GM19438 (cell line): ENCODE measurements around the gene RAB6B.
"Not testable (repeated sequence)": the region's sequence is repeated elsewhere in the genome, so short reads cannot be mapped to it uniquely, and the experiment has no call there.

Source experiments
- ATAC-seq: cut with Tn5 transposase; IDR thresholded peaks from one replicate; pipeline ENCODE4 v1.9.1; 2021; ENCODE audit warnings: low read depth; ENCODE audit not compliant: unreplicated experiment

RAB6B gene

DNA sequence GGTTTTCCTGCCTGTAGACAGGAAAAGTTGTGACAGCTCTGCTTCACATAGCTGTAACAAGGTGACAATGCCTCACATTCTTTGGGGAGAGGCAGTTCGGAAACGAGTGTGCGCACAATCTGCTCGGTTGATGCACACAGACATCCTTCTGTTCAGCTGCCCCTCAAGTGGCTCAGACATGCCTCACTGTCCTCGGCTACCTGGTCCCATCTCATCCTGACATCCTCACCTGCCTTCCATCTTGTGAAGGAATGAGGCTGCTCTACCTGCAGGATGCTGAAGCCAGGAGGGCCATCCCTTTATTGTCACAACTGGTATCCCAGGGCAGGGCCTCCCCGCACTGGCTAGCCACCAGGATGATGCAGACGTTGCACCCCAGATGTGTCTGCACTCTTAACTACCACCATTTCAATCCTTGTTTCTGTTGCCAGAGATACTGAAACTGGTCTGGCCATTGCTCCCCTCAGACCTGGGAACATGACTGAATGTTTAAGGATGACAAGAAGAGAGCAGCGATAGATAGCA is 70.7 kb downstream of the RAB6B start:
- ATAC-seq, result no peak

DNA sequence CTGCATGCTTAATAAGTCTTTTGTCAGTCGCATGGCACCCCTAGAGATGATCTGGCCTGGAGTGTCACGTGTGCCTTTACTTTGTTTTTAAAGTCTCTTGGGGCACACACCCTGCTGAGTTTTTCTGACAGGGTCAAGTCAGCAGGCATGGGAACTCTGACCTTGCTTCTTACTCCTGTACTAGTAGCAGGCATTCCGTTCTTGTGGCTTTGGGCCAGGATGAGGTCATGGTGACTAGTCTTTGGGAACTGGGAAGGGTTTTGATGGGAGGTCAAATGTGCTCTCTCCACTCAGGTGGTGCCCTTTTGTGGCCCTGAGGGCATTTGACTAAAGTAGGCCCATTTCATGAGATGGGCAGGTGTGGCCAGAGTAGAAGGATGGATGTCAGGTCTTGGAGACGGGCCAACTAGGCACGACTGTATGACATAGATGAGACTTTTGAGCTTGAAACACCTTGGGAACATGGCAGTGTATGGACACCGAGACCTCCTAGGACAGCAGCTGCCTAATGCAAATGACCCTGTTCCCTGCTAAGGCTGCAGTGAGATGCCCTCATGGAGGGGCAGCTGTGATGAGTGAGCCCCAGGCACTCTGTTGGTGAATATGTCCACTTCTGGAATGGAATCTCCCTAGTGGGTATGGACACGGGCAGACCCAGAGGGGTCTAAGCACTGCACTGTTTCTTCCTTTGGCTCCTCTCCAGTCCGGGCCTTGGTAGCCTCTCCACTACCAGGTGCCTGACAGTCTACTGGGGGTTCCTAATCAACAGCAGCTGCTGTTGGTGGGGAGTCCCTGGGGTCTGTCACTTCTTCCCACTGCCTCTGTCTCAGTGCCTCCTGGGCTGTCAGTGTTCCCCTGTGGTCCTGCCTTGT is 73.7 kb downstream of the RAB6B start:
- no peak for ATAC-seq

DNA sequence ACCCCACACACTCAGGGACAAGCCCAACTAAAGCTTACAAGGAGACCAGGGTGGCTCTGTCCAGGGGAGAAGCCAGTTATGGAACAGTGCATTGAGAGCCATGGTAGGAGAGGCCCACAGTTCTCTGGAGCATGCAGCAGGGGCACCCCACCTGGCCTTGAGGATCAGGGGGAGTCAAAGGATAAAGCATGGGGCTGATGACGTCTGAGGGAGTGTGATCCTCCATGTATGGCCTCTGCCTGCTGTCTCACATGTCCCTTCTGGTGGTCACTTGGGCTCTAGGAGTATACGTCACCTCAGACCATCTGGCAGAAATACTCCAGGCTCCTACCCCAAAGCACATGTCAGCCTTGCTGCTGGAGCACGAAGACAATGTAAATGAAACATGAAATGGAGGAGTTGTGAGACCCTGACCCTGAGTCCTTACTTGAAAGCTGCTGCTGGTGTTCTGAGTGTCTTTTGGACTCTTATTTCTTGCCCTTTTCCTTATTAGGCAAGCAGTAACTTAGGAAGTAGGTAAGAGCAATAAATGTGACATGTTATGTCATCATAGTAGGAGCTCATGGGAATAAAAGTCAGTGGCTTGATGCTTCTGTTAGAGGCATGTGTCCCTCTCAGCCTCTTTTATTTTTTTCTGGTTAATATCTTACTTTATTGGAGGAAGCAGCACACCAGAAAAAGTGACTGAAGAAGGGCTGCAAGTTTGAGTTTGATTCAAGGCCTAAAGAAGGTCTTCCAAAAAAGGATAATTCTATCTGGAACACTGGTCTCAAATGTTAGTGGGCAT is 74.6 kb downstream of the RAB6B start:
- ATAC-seq, result no peak

DNA sequence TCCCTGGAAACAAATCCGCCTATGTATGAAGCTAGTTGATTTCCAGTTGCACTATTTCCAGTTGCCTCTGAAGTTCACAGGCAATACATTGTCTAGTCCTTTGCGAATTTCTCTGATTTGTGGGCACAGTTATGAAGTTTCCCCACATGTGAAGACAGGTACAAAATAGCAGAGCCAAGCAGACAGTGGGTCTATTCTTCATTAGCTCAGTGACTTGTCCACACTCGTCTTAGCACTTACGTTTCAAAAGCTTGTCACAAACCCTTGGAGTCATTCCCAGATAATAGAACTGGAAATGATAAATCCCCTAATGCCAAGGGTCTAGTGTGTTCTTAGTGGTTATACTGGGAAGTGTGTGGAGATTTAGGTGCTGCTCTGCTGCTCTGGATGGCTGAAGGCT is 75.6 kb downstream of the RAB6B start:
- ATAC-seq, result no peak

DNA sequence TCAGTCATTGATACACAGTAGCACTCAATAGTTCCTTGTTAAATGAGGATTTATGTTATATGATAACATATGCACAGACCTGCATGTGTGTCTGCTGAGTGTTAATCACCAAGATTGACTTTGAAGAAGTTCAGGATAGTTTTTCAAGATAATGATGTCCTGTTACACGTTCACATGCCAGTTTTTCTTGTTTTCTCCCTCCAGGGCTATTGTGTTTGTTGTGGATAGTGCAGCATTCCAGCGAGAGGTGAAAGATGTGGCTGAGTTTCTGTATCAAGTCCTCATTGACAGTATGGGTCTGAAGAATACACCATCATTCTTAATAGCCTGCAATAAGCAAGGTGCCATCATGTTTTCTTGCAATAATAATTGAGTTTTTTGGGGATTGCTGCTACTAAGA is 80.3 kb downstream of the RAB6B start:
- ATAC-seq, result no peak

DNA sequence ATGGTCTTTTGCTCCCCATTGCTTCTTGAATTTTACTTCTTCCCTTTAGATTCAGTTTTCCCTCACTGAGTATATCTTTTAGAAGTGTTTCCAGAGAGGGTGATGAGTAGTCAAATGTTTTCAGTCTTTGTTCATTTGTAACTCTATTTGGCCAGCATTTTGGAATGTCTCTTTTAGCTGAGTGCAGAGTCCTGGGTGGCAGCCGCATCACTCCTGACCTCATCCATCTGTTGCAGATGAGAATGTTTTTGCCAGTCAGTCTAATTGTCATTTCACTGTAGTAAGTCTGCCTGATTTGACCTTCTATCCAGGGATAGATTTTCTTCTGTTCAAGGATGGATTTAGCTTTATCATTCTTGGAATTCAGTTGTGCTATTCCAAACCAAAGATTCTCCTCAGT is 82.8 kb downstream of the RAB6B start:
- ATAC-seq, result no peak

DNA sequence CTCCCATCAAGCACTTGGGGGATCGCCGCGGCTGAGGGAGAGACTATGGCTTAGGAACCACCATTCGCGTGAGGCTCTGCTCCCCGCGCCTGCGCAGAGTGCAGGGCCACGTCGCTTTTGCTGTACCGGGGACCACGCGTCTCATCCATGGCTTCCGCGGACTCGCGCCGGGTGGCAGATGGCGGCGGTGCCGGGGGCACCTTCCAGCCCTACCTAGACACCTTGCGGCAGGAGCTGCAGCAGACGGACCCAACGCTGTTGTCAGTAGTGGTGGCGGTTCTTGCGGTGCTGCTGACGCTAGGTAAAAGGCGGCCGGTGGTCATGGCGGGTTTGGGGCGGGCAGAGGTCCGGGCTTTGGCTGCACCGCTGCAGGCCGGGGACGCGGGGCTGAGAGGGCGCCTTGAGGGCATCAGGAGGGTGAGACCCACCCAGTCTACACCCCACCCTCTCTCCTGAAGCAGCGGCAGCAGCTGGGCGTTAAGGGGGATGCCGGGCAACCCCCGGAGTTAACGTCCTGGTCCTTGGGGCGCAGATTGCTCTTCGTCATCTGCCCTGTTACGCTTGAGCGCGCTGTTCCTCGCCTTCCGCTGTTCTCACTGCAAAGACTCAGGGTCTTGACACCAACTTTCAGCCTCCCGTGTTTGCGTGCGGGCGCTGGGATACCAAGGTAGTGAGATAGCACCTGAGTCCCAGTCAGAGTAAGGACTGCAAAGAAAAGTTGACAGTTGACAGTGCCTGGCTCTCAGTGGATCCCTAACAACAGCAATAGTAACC is 89.8 kb downstream of the RAB6B start, which contains the start of gene SRPRB:
SRPRB (plus strand) TSS at position 114 of the 774 bp plus-strand sequence; CDS start at position 148, 34 bp downstream.
- ATAC-seq, result peak; percentile 93

DNA sequence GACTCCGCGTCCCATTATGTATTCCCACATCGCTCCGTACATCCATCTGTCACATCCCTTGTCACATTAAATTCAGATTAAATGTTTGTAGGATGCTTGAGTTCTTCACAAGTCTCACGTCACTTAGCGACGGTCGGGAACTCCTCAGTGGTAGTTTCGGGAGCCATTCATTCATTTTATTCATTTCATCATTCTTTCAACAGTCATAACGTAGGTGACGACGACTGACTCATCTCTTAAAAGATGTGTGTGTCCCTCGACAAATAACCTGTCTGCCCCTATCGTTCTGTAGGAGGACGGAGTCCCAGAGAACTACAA is 90.3 kb downstream of the RAB6B start:
- ATAC-seq, result no peak

DNA sequence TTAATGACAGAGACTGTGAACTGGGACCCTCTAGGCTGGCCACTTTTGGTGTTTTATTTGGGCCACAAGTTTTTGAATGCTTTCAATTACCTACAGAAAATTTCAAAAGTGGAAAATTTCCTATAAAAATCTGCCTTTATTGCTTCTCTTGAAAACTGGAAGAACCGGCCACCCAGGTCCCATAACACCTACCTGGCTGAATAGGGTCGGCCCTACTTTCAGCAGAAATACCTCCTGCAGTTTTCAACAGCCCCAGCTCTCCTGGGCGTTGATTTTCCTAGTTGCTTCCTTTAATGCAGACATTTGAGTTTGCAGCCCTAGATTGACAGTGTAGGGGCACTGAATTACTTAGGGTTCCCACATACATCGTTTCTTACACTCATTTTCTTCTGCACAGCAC is 90.8 kb downstream of the RAB6B start:
- ATAC-seq, result no peak

DNA sequence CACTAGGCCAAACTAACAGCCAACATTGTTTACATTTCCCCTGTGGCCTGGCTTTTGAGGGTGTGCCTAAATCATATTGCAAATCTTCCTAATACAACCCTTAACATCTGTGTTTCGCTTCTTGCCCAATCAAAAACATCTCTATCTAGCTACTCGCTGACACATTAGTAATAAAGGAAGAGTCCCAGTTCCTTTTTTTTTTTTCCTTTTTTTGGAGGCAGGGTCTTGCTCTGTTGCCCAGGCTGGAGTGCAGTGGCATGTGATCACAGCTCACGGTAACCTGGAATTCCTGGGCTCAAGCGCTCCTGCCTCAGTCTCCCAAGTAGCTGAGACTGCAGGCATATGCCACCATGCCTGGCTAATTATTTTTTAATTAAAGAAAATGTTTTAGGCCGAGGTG is 92.2 kb downstream of the RAB6B start:
- no peak for ATAC-seq

DNA sequence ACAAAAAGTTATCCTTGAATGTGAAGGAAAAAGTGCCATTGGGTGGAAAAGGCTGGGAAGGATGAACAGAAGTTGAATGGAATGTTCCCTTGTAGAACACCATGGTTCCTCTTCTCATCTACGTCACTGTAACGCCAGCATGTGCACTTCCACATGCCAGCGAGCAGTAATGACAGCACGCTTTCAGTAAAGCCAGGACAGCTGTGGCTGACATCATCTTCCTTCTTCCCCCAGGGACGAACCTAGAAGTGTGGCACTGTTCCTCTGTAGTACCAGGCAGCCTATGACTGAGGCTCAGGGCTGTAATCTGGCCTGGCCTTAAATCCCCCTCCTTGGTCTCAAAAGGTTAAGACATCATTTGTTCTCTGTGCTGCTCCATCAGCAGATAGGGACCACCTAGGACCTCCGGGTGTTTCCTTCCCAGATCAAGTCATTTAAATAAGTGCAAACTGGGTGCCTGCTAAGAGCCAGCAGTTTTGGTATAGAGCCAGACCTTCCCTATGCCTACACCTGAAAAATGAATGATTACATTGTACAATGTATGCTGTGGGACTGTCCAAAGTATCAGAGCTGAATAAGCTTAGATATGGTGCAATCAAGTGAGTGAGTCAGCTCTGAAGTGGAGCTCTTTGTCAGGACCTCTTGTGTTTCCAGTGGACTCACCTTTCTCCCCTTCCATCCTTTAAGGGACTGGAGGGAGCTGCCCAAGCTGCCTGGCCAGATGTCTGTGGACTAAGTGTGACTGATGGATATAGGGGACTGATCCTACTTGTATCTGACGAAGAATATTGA is 95.7 kb downstream of the RAB6B start:
- ATAC-seq, result no peak

DNA sequence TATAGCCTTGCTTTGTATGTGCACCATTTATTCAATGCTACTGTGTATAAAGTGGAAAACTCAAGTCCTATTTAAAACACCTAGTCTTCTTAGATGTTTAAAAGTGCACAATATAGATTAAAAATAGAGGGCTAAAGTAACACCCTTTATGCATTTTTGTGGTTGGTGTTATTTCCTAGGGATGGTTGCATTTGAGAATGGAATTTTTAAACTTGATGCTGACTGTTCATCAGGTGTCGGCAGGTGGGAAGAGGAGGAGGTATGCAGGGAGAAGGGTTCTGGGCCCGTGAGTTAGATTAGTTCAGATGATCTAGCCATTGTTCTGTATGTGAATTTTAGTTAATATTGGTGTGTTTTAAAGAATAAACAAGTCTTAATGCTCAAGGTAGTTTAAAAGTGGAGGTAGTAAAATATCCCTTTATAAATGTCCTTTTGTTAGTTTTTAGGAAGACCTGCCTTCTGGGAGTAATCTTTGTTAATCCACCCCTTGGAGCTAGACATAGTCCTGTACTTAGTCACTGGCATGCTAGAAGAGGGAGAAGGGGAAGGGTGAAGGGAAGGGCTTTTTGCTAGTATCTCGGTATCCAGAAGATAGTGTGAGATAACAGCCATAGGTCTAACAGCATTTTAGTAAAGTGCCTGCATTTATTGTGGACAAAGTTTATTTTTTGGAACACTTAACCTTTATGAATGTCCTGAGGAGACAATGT is 98.1 kb downstream of the RAB6B start:
- ATAC-seq, result no peak

DNA sequence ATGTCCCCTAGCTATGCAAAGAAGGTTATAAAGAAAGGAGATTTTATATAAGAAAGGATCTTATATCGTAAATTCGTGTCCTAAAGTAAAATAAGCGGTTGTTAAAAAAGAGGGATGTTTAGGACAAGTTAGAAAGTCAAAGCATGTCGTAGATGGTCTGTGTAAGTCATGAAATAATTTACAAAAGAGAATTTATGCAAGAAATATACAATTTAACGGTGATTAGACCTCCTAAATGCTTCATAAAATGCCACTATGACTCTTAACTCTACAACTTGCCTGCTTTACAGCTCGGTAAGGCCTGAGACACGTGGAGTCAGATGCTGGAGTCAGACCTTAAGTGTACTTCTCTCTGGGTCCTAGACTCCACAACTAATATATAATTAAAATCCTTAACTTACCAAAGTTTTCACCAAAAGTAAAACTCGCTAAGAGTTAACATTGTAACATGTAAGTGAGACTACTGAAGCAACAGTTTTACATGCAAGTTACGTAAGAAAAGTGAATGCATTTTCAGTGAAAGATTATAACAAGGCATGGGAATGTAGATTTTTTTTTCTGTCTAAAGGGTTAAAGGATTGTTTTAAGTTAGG is 103.4 kb downstream of the RAB6B start:
- no peak for ATAC-seq

DNA sequence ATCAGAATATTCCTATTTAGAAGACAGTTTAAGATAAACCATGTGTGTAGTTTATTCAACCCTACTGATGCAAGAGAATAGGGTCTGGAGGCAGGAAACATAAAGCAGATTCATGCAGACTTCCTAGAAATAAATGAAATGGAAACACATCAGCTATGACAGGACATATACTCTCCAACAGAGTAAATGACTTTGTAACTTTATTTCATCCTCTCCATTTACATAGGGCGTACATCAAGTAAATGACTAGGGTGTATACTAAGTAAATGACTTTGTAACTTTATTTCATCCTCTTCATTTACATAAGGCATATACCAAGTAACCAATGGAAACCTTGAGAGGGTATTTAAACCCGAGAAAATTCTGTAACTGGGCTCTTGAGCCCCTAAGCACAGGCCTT is 107.7 kb downstream of the RAB6B start:
- ATAC-seq, result no peak

DNA sequence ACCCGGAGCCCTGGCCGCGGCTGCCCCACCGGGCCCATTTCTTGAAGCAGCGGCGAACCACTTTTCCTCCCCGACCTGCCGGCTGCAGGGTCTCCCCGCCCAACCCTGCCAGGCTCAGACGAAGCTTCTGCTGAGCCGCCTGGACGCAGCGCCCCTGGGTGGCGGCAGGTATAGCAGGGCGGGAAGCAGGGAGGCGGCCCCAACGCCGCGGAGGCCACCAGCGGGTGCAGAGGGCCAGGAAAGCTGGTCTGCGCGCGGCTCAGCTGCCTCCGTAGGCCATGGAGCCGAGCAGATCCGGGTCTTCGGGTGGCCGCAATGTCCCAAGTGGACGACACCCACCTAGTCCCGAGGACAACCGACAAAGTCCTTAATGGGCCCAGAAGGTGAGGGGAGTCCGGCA is 111.9 kb downstream of the RAB6B start:
- ATAC-seq, result no peak

DNA sequence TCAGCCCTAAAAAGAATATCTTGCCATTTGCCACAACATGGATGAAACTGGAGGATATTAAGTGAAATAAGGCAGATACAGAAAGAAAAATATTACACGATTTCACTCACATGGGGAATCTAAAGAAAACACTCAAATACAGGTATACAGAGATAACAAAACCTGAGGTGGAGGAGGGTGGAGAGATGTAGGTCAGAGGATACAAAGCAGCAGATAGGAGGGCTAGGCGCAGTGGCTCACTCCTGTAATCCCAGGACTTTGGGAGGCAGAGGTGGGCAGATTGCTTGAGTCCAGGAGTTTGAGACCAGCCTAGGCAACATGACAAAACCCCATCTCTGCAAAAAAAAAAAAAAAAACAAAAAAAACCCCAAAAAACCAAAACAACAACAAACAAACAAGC is 113.2 kb downstream of the RAB6B start:
- ATAC-seq, result no peak

DNA sequence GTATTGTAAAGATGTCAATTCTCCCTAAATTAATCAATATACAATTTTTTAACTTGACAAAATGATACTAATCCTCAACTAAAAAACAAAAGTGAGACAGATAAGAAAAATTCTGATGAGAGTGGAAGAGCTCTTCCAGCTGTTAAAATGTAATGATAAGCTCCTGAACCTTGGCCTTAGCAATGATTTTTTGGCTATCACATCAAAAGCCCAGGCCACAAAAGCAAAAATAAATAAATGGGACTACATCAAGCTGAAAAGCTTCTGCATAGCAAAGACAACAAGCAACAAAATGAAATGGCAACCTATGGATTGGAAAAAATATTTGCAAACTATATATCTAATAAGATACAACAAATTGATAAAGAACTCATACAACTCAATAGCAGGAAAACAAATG is 114.1 kb downstream of the RAB6B start:
- no peak for ATAC-seq

DNA sequence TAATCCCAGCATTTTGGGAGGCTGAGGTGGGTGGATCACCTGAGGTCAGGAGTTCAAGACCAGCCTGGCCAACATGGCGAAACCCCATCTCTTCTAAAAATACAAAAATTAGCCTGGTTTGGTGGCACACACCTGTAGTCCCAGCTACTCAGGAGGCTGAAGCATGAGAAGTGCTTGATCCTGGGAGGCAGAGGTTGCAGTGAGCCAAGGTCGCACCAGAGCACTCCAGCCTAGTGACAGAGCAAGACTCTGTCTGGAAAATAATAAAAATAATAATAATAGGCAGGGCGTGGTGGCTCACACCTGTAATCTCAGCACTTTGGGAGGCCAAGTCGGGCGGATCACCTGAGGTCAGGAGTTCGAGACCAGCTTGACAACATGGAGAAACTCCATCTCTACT is 114.9 kb downstream of the RAB6B start:
- ATAC-seq, result not testable (repeated sequence)

DNA sequence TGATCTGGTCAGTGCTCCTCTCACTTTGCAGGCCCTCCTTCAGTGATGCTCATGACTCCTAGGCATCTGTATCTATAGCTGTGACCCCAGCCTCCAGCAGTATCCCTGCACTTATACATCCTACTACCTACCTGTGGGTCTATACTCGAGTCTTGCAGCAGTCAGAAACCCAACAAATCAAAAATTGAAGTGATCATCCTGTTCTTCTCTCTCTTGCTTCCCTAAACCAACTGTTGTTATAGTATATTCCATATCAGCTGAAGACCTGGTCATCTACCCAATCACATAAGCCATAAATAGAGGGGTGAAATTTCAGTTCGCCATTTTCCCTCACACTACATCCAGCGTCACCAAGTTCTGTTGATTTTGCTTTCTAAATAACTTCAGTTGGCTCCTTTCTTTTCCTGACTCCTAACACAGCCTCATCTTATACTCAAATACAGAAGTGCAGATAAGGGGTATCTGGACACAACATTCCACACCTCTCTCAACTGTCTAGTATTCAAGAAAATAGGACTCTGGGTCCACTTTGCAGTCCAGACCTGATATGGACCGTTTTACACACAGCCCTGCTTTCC is 116.0 kb downstream of the RAB6B start:
- ATAC-seq, result no peak
